ENCODE results near the gene SLC22A23.

The SLC22A23 gene

DNA sequence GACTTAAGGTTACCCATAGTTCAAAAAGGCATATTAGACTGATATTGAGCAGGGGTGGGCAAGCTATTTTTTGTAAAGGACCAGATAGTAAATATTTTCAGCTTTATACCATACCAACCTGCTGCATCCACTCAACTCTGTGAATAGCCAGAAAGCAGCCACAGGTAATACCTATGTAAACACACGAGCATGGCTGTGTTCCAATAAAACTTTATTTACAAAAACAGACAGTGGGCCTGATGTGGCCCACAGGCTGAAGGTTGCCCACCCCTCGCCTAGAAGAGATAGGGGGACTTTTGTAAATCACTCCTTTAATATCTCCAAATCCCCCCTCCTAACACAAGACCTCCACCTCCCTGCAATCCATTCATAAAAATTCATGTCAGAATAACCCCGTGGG, 133.7 kb downstream of the SLC22A23 start:
- Histone ChIP-seq H3K27me3 (ENCODE audit: insufficient read depth, poor library complexity, severe bottlenecking) (no peaks in the 10 kb centered on the region), H3K36me3 (ENCODE audit: low read depth) (no peaks in the 10 kb centered on the region), H3K9me3 (ENCODE audit: severe bottlenecking) (no peaks in the 10 kb centered on the region), H3K4me1 (ENCODE audit: insufficient read depth, poor library complexity, severe bottlenecking) (no peaks in the 10 kb centered on the region), H3K27ac (ENCODE audit: poor library complexity, severe bottlenecking) (no peak overlapping the region), H3K4me3 (ENCODE audit: severe bottlenecking) (no peak overlapping the region)
- TF ChIP-seq, protein P1, sequence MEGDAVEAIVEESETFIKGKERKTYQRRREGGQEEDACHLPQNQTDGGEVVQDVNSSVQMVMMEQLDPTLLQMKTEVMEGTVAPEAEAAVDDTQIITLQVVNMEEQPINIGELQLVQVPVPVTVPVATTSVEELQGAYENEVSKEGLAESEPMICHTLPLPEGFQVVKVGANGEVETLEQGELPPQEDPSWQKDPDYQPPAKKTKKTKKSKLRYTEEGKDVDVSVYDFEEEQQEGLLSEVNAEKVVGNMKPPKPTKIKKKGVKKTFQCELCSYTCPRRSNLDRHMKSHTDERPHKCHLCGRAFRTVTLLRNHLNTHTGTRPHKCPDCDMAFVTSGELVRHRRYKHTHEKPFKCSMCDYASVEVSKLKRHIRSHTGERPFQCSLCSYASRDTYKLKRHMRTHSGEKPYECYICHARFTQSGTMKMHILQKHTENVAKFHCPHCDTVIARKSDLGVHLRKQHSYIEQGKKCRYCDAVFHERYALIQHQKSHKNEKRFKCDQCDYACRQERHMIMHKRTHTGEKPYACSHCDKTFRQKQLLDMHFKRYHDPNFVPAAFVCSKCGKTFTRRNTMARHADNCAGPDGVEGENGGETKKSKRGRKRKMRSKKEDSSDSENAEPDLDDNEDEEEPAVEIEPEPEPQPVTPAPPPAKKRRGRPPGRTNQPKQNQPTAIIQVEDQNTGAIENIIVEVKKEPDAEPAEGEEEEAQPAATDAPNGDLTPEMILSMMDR (IDR thresholded peaks at IDR 0.05; ENCODE audit: poor library complexity, severe bottlenecking): no peak
- ATAC-seq (ENCODE audit: low read depth): no peak
- no peak for DNase-seq (ENCODE audit: low spot score)

DNA sequence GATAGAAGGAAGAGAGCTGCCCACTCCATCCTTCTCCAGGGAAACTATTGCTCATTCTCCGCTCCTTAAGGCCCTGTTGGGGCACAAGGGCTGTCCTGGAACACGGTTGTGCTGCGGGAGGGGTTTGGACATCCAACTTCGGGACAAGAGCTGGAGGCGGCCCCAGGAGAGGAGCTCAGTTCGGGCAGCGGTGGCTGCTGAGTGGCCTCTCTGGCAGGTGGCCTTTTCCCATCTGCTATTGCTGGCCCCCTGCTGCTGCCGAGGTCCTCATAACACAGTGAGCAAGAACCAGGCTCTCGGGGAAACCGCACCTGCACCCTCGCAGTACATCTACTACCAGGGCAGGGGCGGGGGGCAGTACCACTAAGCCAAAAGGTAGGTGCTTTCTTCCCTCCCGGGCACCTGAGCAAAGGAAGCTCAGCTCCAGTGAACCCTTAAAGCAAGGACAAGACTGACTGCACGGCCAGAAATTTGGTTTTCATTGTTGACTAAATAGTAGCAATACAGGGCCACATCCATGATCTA, 134.4 kb downstream of the SLC22A23 start:
- Histone ChIP-seq H3K4me1 (ENCODE audit: insufficient read depth, poor library complexity, severe bottlenecking) (no peaks in the 10 kb centered on the region), H3K36me3 (ENCODE audit: low read depth) (no peaks in the 10 kb centered on the region), H3K27ac (ENCODE audit: poor library complexity, severe bottlenecking) (no peak overlapping the region), H3K27me3 (ENCODE audit: insufficient read depth, poor library complexity, severe bottlenecking) (no peaks in the 10 kb centered on the region), H3K4me3 (ENCODE audit: severe bottlenecking) (no peak overlapping the region), H3K9me3 (ENCODE audit: severe bottlenecking) (no peaks in the 10 kb centered on the region)
- TF ChIP-seq, protein P1 (IDR thresholded peaks at IDR 0.05; ENCODE audit: poor library complexity, severe bottlenecking): no peak
- ATAC-seq (ENCODE audit: low read depth): no peak
- no peak for DNase-seq (ENCODE audit: low spot score)

DNA sequence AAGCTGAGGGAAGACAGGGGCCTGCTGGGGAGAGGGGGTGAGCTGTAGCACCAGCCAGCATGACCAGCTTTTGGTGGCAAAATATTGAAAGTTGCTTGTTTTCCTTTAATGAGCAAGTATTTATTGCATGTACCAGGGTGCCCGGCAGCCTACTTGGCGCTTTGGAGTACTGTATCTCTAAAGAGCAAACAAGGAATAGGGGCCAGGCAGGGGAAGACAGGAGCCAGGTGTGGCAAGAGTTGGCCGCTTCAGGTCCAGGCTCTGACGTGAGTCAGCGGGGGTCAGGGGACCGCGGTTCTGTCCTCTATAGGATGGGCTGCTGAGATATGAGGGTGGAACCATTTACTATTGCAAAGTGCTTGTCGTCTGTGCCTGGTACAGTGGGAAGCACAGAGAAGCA, 135.0 kb downstream of the SLC22A23 start:
- Histone ChIP-seq H3K27ac (ENCODE audit: poor library complexity, severe bottlenecking) (no peak overlapping the region), H3K9me3 (ENCODE audit: severe bottlenecking) (no peaks in the 10 kb centered on the region), H3K4me3 (ENCODE audit: severe bottlenecking) (no peak overlapping the region), H3K36me3 (ENCODE audit: low read depth) (no peaks in the 10 kb centered on the region), H3K4me1 (ENCODE audit: insufficient read depth, poor library complexity, severe bottlenecking) (no peaks in the 10 kb centered on the region), H3K27me3 (ENCODE audit: insufficient read depth, poor library complexity, severe bottlenecking) (no peaks in the 10 kb centered on the region)
- TF ChIP-seq, protein P1 (IDR thresholded peaks at IDR 0.05; ENCODE audit: poor library complexity, severe bottlenecking): no peak
- DNase-seq (ENCODE audit: low spot score): no peak
- no peak for ATAC-seq (ENCODE audit: low read depth)

DNA sequence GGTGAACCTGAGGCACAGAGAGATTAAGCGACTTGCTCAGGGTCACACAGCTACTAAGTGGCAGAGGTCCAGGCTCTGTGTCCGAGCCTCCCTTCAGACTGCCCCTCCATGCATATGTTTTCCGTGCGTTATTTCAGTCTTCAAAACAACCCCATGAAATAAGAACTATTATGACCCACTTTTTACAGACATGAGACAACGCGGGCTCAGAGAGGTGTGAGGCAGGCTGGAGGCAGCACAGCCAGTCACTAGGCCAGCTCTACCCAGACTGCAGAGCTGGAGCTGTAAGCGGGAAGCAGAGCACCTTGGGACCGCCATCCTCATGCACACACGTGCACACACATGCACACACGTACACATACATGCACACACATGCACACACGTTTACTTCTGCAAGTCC, 135.8 kb downstream of the SLC22A23 start:
- H3K4me3 ChIP-seq (ENCODE audit: severe bottlenecking): no peak overlapping the region
- no peaks in the 10 kb centered on the region for H3K9me3 ChIP-seq (ENCODE audit: severe bottlenecking)
- DNase-seq (ENCODE audit: low spot score) (no peak), ATAC-seq (ENCODE audit: low read depth) (no peak)
- H3K27me3 ChIP-seq (ENCODE audit: insufficient read depth, poor library complexity, severe bottlenecking): no peaks in the 10 kb centered on the region
- H3K27ac ChIP-seq (ENCODE audit: poor library complexity, severe bottlenecking): no peak overlapping the region
- TF ChIP-seq, protein P1 (IDR thresholded peaks at IDR 0.05; ENCODE audit: poor library complexity, severe bottlenecking): no peak
- H3K4me1 ChIP-seq (ENCODE audit: insufficient read depth, poor library complexity, severe bottlenecking): no peaks in the 10 kb centered on the region
- H3K36me3 ChIP-seq (ENCODE audit: low read depth): no peaks in the 10 kb centered on the region

DNA sequence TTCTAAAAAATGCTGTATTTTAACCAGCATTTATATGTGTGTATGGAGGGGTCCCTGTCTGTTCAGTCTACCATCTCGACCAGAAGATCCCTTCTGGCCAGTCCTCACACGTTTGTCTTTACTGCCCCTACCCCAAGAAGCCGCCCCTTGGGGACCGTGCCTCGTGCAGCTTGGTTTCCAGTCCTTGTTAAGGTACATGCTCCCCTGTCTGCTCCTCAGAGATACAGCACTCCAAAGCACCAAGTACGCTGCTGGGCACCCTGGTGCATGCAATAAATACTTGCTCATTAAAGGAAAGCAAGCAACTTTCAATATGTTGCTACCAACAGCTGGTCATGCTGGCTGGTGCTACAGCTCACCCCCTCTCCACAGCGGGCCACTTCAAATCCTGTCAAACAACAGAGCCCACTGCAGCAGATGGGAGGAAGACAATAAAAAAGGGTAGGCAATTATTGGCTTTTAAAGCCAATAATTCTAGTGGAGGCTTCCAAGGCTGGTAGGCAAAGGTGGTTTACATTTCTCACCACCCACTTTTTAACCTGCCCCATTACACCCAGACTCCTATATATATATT, 136.5 kb downstream of the SLC22A23 start:
- ATAC-seq (ENCODE audit: low read depth): no peak

More for the DNA sequence above, 136.5 kb downstream of the SLC22A23 start:
- no peak overlapping the region for H3K27ac ChIP-seq (ENCODE audit: poor library complexity, severe bottlenecking)
- TF ChIP-seq, protein P1 (IDR thresholded peaks at IDR 0.05; ENCODE audit: poor library complexity, severe bottlenecking): no peak
- DNase-seq (ENCODE audit: low spot score): no peak
- no peak overlapping the region for H3K4me3 ChIP-seq (ENCODE audit: severe bottlenecking)
- no peaks in the 10 kb centered on the region for H3K4me1 ChIP-seq (ENCODE audit: insufficient read depth, poor library complexity, severe bottlenecking)
- no peaks in the 10 kb centered on the region for H3K36me3 ChIP-seq (ENCODE audit: low read depth)
- no peaks in the 10 kb centered on the region for H3K27me3 ChIP-seq (ENCODE audit: insufficient read depth, poor library complexity, severe bottlenecking)
- no peaks in the 10 kb centered on the region for H3K9me3 ChIP-seq (ENCODE audit: severe bottlenecking)

All from RWPE2 (cell line).